ENCODE data around the gene KPNA1. TPM values are rescaled to one million over a fixed set of nuclear protein-coding genes. Genes with fewer than 3 reads are reported as not detected.

KPNA1 gene
- total RNA-seq, 4 donors from 2014 or later: 8.6 to 108 (median 30.2) TPM

DNA sequence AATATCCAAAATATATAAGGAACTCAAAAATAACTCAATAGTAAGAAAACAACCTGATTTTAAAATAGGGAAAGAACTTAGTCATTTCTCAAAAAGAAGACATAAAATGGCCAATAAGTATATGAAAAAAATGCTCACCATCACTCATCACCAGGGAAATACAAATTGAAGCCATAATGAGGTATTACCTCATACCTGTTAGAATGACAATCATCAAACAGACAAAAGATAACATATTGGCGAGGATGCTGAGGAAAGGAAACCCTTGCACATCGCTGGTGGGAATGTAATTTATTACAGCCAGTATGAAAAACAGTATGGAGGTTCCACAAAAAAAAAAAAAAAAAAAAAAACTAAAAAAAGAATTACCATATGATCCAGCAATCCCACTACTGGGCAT lies 38.2 kb downstream of the KPNA1 start:
- Histone ChIP-seq H3K4me1 (no peaks in the 10 kb centered on the region), H3K36me3 (no peaks in the 10 kb centered on the region), H3K9me3 (no peaks in the 10 kb centered on the region), H3K27me3 (no peaks in the 10 kb centered on the region), H3K27ac (no peak overlapping the region), H3K4me3 (no peak overlapping the region)
- WGBS, 2 donors (ENCODE audit: low coverage in 1 of 2): 91 to 92% methylated on average over 2 of the region's 2 CpGs
- no peak for TF ChIP-seq EP300 (IDR thresholded peaks at IDR 0.05; ENCODE audit: low read depth)
- TF ChIP-seq POLR2A (IDR thresholded peaks at IDR 0.05): no peak
- TF ChIP-seq, protein P1, sequence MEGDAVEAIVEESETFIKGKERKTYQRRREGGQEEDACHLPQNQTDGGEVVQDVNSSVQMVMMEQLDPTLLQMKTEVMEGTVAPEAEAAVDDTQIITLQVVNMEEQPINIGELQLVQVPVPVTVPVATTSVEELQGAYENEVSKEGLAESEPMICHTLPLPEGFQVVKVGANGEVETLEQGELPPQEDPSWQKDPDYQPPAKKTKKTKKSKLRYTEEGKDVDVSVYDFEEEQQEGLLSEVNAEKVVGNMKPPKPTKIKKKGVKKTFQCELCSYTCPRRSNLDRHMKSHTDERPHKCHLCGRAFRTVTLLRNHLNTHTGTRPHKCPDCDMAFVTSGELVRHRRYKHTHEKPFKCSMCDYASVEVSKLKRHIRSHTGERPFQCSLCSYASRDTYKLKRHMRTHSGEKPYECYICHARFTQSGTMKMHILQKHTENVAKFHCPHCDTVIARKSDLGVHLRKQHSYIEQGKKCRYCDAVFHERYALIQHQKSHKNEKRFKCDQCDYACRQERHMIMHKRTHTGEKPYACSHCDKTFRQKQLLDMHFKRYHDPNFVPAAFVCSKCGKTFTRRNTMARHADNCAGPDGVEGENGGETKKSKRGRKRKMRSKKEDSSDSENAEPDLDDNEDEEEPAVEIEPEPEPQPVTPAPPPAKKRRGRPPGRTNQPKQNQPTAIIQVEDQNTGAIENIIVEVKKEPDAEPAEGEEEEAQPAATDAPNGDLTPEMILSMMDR (IDR thresholded peaks at IDR 0.05): no peak
- no peak for TF ChIP-seq POLR2AphosphoS5 (IDR thresholded peaks at IDR 0.05)
- in situ Hi-C loops (cut with MboI; ENCODE audit: low pct_ligation_motif_present in 1 of 4, low pct_unique_long_range_greater_than_20kb in 1 of 4, low sequenced_read_pairs in 3 of 4): no loop called here
- no peak for DNase-seq
- intact Hi-C loops (cut with DNase I; ENCODE audit: low total_unique reads): no loop called here

DNA sequence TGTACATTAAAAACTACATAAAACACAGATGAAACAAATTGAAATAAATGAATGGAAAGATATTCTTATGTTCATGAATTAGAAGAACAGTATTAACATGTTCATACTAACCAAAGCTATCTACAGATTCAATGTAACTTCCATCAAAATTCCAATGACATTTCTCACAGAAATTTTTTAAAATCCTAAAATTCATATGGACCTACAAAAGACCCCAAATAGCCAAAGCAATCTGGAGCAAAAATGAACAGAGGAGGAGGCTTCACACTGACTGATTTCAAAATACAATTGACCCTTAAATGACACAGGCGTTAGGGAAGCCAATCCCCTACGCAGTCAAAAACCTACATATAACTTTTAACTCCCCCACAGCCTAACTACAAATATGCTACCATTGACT lies 39.4 kb downstream of the KPNA1 start:
- no peak overlapping the region for H3K27ac ChIP-seq
- no peak overlapping the region for H3K4me3 ChIP-seq
- no peaks in the 10 kb centered on the region for H3K36me3 ChIP-seq
- 96 to 100% methylated on average over 2 of the region's 2 CpGs for whole genome bisulfite sequencing, 2 donors (ENCODE audit: low coverage in 1 of 2)
- in situ Hi-C loops (cut with MboI; ENCODE audit: low pct_ligation_motif_present in 1 of 4, low pct_unique_long_range_greater_than_20kb in 1 of 4, low sequenced_read_pairs in 3 of 4): no loop called here
- TF ChIP-seq, protein P1 (IDR thresholded peaks at IDR 0.05): no peak
- TF ChIP-seq POLR2AphosphoS5 (IDR thresholded peaks at IDR 0.05) (no peak), POLR2A (IDR thresholded peaks at IDR 0.05) (no peak), EP300 (IDR thresholded peaks at IDR 0.05; ENCODE audit: low read depth) (no peak)
- intact Hi-C loops (cut with DNase I; ENCODE audit: low total_unique reads): no loop called here
- no peaks in the 10 kb centered on the region for H3K4me1 ChIP-seq
- DNase-seq: no peak
- H3K27me3 ChIP-seq: no peaks in the 10 kb centered on the region
- no peaks in the 10 kb centered on the region for H3K9me3 ChIP-seq

DNA sequence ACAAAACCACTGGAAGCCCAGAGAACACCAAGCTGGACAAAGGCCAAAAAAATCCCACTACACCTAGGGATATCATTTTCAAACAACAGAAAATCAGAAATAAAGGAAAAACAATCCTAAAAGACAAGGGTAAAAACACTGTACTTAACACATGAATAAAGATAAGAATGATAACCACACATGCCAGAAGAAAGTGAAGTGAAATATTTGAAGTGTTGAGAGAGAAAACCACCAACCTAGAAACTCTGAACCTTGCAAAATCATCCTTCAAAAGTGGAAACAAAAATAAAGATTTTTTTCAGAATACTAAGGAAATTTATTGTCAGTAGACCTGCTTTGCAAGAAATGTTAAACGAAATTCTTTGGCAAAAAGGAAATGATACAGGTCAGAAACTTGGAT lies 45.1 kb downstream of the KPNA1 start:
- H3K27me3 ChIP-seq: no peaks in the 10 kb centered on the region

DNA sequence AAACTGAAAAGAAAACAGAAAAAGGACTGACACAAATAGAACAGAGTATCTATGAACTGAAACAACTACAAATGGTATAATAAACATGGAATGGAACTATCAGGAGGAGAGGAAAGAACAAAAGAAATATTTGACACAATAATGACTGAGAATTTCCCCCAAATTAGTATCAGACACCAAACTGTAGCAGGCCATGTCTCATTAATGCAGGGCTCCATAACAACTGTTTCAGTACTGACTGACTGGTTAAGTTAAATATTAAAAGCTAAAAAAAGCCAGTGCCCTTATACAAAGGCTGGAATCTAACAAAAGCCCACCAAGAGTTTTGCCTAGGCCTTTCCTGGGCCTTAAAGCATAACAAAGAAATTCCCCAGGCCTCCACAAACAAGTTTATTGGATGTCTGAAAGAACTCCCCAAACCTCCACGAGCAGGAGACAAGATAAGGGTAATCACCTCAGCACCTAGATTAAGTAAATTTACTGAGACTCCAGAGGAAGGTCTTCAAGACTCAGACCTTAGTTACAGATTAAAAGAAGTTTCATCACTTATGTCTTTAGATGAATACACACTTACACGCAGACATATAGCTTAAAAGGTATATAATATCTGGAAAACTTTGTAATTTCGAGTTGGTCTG lies 45.7 kb downstream of the KPNA1 start:
- no peak for DNase-seq
- H3K9me3 ChIP-seq: no peaks in the 10 kb centered on the region
- WGBS, 2 donors (ENCODE audit: low coverage in 1 of 2): 71% methylated on average over 3 of the region's 3 CpGs; no CpG with 5 or more reads in 1 of the 2 donors
- peaks cover 0 to 7% (median 0%) of the 10 kb centered on the region in 4 donors for H3K36me3 ChIP-seq
- no peak overlapping the region for H3K27ac ChIP-seq
- intact Hi-C loops (cut with DNase I; ENCODE audit: low total_unique reads): no loop called here
- H3K4me3 ChIP-seq: no peak overlapping the region
- TF ChIP-seq EP300 (IDR thresholded peaks at IDR 0.05; ENCODE audit: low read depth) (no peak), POLR2AphosphoS5 (IDR thresholded peaks at IDR 0.05) (no peak), POLR2A (IDR thresholded peaks at IDR 0.05) (no peak)
- TF ChIP-seq, protein P1 (IDR thresholded peaks at IDR 0.05): no peak
- H3K27me3 ChIP-seq: no peaks in the 10 kb centered on the region
- in situ Hi-C loops (cut with MboI; ENCODE audit: low pct_ligation_motif_present in 1 of 4, low pct_unique_long_range_greater_than_20kb in 1 of 4, low sequenced_read_pairs in 3 of 4): no loop called here
- H3K4me1 ChIP-seq: peaks cover 0 to 12% (median 0%) of the 10 kb centered on the region in 4 donors

More for the DNA sequence above, 45.1 kb downstream of the KPNA1 start:
- H3K27ac ChIP-seq: no peak overlapping the region
- intact Hi-C loops (cut with DNase I; ENCODE audit: low total_unique reads) (no loop called here), in situ Hi-C loops (cut with MboI; ENCODE audit: low pct_ligation_motif_present in 1 of 4, low pct_unique_long_range_greater_than_20kb in 1 of 4, low sequenced_read_pairs in 3 of 4) (no loop called here)
- no peak overlapping the region for H3K4me3 ChIP-seq
- DNase-seq: no peak
- H3K4me1 ChIP-seq: peaks cover 0 to 12% (median 0%) of the 10 kb centered on the region in 4 donors
- no peak for TF ChIP-seq POLR2AphosphoS5 (IDR thresholded peaks at IDR 0.05)
- H3K36me3 ChIP-seq: peaks cover 0 to 7% (median 0%) of the 10 kb centered on the region in 4 donors
- no peaks in the 10 kb centered on the region for H3K9me3 ChIP-seq
- WGBS, 2 donors (ENCODE audit: low coverage in 1 of 2): 44 to 56% methylated on average over 1 of the region's 1 CpG

Data from transverse colon (tissue), 4 donors.